ENCODE results near the gene CNNM2. TPM values are rescaled to one million over a fixed set of nuclear protein-coding genes. Genes with fewer than 3 reads are reported as not detected.

The CNNM2 gene
- total RNA-seq, 2 experiments from 2014 or later, result 5.1 to 5.2 TPM

GRCh38 chr10:103086261-103086660 lies 168.2 kb downstream of the CNNM2 start:
- Mint-ChIP-seq H3K27ac (no peak overlapping the region), H3K27me3 (no peaks in the 10 kb centered on the region), H3K9me3 (no peaks in the 10 kb centered on the region), H3K4me3 (no peak overlapping the region), H3K36me3 (ENCODE audit: low read depth) (peaks cover 22% of the 10 kb centered on the region), H3K4me1 (ENCODE audit: low read depth) (no peaks in the 10 kb centered on the region)
- DNase-seq (no peak), ATAC-seq (no peak)
- intact Hi-C loops (cut with micrococcal nuclease), result no loop called here
- CTCF ChIA-PET, result interaction anchor here (0.6 to 1.6 kb wide), 4 partner anchors 15 to 168 kb away, joined by 3 to 8 read pairs (median 4); partner anchors contain the start of gene CNNM2
- POLR2A ChIA-PET, result no interaction called here
- no peak for TF ChIP-seq CTCF (IDR thresholded peaks at IDR 0.05)

GRCh38 chr10:103086799-103087198 lies 168.7 kb downstream of the CNNM2 start:
- Mint-ChIP-seq H3K4me3 (no peak overlapping the region), H3K27ac (no peak overlapping the region), H3K9me3 (no peaks in the 10 kb centered on the region), H3K4me1 (ENCODE audit: low read depth) (no peaks in the 10 kb centered on the region), H3K27me3 (no peaks in the 10 kb centered on the region), H3K36me3 (ENCODE audit: low read depth) (peaks cover 22% of the 10 kb centered on the region)
- no peak for TF ChIP-seq CTCF (IDR thresholded peaks at IDR 0.05)
- ChIA-PET POLR2A (no interaction called here), CTCF (interaction anchor here (1.3 to 1.6 kb wide), 2 partner anchors 15 to 158 kb away, joined by 4 to 8 read pairs; no protein-coding TSS in a partner anchor)
- intact Hi-C loops (cut with micrococcal nuclease), result no loop called here
- DNase-seq (no peak), ATAC-seq (no peak)

GRCh38 chr10:103089493-103089892 lies 171.4 kb downstream of the CNNM2 start:
- H3K4me3 Mint-ChIP-seq, result no peak overlapping the region
- no peak for TF ChIP-seq CTCF (IDR thresholded peaks at IDR 0.05)
- POLR2A ChIA-PET, result no interaction called here
- H3K4me1 Mint-ChIP-seq (ENCODE audit: low read depth), result no peaks in the 10 kb centered on the region
- no peak overlapping the region for H3K27ac Mint-ChIP-seq
- DNase-seq, result no peak
- CTCF ChIA-PET, result no interaction called here
- intact Hi-C loops (cut with micrococcal nuclease), result no loop called here
- no peaks in the 10 kb centered on the region for H3K27me3 Mint-ChIP-seq
- peaks cover 29% of the 10 kb centered on the region for H3K36me3 Mint-ChIP-seq (ENCODE audit: low read depth)
- no peaks in the 10 kb centered on the region for H3K9me3 Mint-ChIP-seq
- ATAC-seq, result no peak

- CTCF ChIA-PET, result interaction anchor here (1.0 to 1.4 kb wide), 2 partner anchors 15 to 190 kb away, joined by 3 to 4 read pairs; no protein-coding TSS in a partner anchor
- intact Hi-C loops (cut with micrococcal nuclease), result no loop called here
- H3K36me3 Mint-ChIP-seq (ENCODE audit: low read depth), result peaks cover 27% of the 10 kb centered on the region
- no peak overlapping the region for H3K4me3 Mint-ChIP-seq
- H3K4me1 Mint-ChIP-seq (ENCODE audit: low read depth), result no peaks in the 10 kb centered on the region
- DNase-seq (no peak), ATAC-seq (no peak)
- POLR2A ChIA-PET, result no interaction called here
- no peaks in the 10 kb centered on the region for H3K27me3 Mint-ChIP-seq
- no peak overlapping the region for H3K27ac Mint-ChIP-seq
- H3K9me3 Mint-ChIP-seq, result no peaks in the 10 kb centered on the region
- no peak for TF ChIP-seq CTCF (IDR thresholded peaks at IDR 0.05)
Observed at GRCh38 chr10:103090911-103091310, 172.8 kb downstream of the CNNM2 start.

- ATAC-seq, result no peak
- H3K9me3 Mint-ChIP-seq, result no peaks in the 10 kb centered on the region
- no peaks in the 10 kb centered on the region for H3K27me3 Mint-ChIP-seq
- H3K27ac Mint-ChIP-seq, result no peak overlapping the region
- TF ChIP-seq CTCF (IDR thresholded peaks at IDR 0.05), result no peak
- H3K4me3 Mint-ChIP-seq, result no peak overlapping the region
- peaks cover 4% of the 10 kb centered on the region for H3K4me1 Mint-ChIP-seq (ENCODE audit: low read depth)
- ChIA-PET CTCF (interaction anchor here (1.4 kb wide), 1 partner anchor 150 kb away, joined by 5 read pairs; no protein-coding TSS in a partner anchor), POLR2A (no interaction called here)
- no peak for DNase-seq
- H3K36me3 Mint-ChIP-seq (ENCODE audit: low read depth), result peaks cover 24% of the 10 kb centered on the region
- intact Hi-C loops (cut with micrococcal nuclease), result no loop called here
Observed at GRCh38 chr10:103095005-103095404, 176.9 kb downstream of the CNNM2 start.

All from activated CD8-positive, alpha-beta T cell treated with anti-CD3 and anti-CD28 coated beads for 36 hours (primary cell).